HL-60 (cell line): ENCODE data around the gene SORCS2.

Source experiments
- DNase-seq, 2 experiments: peaks; one replicate each; pipeline ENCODE4 v3.0.0-alpha.2; 2010 to 2020; ENCODE audit warnings: low read depth in 1 of 2, low spot score in 1 of 2
- H3K27ac ChIP-seq: fragments of 250-450 bp; sonication (Bioruptor Pico); replicated peaks from 2 replicates; pipeline ENCODE4 v1.5.1; 2020; ENCODE audit warnings: mild to moderate bottlenecking, moderate library complexity
- H3K27me3 ChIP-seq: fragments of 250-450 bp; sonication (Bioruptor Pico); 2 replicates; pipeline ENCODE4 v1.5.1; 2021; ENCODE audit warnings: mild to moderate bottlenecking, moderate library complexity; ENCODE audit not compliant: insufficient read depth, poor library complexity, severe bottlenecking
- H3K4me3 ChIP-seq: replicated peaks from 2 replicates; pipeline ENCODE4 v1.5.1; 2011; ENCODE audit warnings: mild to moderate bottlenecking, control low read depth, low read length; ENCODE audit not compliant: insufficient read depth
- GABPA ChIP-seq: IDR thresholded peaks from 2 replicates; pipeline ENCODE4 v1.6.1; 2012; ENCODE audit warnings: low read depth
- POLR2AphosphoS5 ChIP-seq: IDR thresholded peaks from 2 replicates; pipeline ENCODE4 v1.6.1; 2012; ENCODE audit warnings: low read depth
- SPI1 ChIP-seq: IDR thresholded peaks from 2 replicates; pipeline ENCODE4 v1.6.1; 2012; ENCODE audit warnings: low read depth, mild to moderate bottlenecking, borderline replicate concordance
- TF ChIP-seq, protein P1 (sequence below): IDR thresholded peaks from 2 replicates; pipeline ENCODE4 v1.6.1; 2012; ENCODE audit warnings: low read depth; ENCODE audit not compliant: insufficient replicate concordance
- TF ChIP-seq, protein P2 (sequence below): IDR thresholded peaks from one replicate; pipeline ENCODE4 v1.5.1; 2011; ENCODE audit warnings: low read length, control low read depth, inconsistent platforms; ENCODE audit not compliant: insufficient read depth

SORCS2 gene

GRCh38 chr4:7590899-7591298 is 398.6 kb downstream of the SORCS2 start:
- TF ChIP-seq, protein P1, sequence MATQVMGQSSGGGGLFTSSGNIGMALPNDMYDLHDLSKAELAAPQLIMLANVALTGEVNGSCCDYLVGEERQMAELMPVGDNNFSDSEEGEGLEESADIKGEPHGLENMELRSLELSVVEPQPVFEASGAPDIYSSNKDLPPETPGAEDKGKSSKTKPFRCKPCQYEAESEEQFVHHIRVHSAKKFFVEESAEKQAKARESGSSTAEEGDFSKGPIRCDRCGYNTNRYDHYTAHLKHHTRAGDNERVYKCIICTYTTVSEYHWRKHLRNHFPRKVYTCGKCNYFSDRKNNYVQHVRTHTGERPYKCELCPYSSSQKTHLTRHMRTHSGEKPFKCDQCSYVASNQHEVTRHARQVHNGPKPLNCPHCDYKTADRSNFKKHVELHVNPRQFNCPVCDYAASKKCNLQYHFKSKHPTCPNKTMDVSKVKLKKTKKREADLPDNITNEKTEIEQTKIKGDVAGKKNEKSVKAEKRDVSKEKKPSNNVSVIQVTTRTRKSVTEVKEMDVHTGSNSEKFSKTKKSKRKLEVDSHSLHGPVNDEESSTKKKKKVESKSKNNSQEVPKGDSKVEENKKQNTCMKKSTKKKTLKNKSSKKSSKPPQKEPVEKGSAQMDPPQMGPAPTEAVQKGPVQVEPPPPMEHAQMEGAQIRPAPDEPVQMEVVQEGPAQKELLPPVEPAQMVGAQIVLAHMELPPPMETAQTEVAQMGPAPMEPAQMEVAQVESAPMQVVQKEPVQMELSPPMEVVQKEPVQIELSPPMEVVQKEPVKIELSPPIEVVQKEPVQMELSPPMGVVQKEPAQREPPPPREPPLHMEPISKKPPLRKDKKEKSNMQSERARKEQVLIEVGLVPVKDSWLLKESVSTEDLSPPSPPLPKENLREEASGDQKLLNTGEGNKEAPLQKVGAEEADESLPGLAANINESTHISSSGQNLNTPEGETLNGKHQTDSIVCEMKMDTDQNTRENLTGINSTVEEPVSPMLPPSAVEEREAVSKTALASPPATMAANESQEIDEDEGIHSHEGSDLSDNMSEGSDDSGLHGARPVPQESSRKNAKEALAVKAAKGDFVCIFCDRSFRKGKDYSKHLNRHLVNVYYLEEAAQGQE = no peak
- no peak for TF ChIP-seq GABPA
- no peak for TF ChIP-seq POLR2AphosphoS5
- TF ChIP-seq, protein P2, sequence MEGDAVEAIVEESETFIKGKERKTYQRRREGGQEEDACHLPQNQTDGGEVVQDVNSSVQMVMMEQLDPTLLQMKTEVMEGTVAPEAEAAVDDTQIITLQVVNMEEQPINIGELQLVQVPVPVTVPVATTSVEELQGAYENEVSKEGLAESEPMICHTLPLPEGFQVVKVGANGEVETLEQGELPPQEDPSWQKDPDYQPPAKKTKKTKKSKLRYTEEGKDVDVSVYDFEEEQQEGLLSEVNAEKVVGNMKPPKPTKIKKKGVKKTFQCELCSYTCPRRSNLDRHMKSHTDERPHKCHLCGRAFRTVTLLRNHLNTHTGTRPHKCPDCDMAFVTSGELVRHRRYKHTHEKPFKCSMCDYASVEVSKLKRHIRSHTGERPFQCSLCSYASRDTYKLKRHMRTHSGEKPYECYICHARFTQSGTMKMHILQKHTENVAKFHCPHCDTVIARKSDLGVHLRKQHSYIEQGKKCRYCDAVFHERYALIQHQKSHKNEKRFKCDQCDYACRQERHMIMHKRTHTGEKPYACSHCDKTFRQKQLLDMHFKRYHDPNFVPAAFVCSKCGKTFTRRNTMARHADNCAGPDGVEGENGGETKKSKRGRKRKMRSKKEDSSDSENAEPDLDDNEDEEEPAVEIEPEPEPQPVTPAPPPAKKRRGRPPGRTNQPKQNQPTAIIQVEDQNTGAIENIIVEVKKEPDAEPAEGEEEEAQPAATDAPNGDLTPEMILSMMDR = no peak
- no peak for TF ChIP-seq SPI1
- Histone ChIP-seq H3K27ac (no peak overlapping the region), H3K4me3 (no peak overlapping the region), H3K27me3 (no peaks in the 10 kb centered on the region)
- DNase-seq = no peak

- H3K27me3 ChIP-seq = no peaks in the 10 kb centered on the region
- no peak for TF ChIP-seq GABPA
- TF ChIP-seq, protein P1 = no peak
- TF ChIP-seq SPI1 = no peak
- TF ChIP-seq POLR2AphosphoS5 = no peak
- TF ChIP-seq, protein P2 = no peak
- H3K4me3 ChIP-seq = no peak overlapping the region
- DNase-seq = no peak
- H3K27ac ChIP-seq = no peak overlapping the region
These were observed 399.2 kb downstream of the SORCS2 start for GRCh38 chr4:7591409-7592053.

GRCh38 chr4:7593646-7594412 is 401.5 kb downstream of the SORCS2 start:
- no peak overlapping the region for H3K27ac ChIP-seq
- DNase-seq = no peak
- no peak for TF ChIP-seq GABPA
- TF ChIP-seq, protein P1 = no peak
- no peak for TF ChIP-seq POLR2AphosphoS5
- TF ChIP-seq, protein P2 = no peak
- no peak for TF ChIP-seq SPI1
- H3K27me3 ChIP-seq = no peaks in the 10 kb centered on the region
- H3K4me3 ChIP-seq = no peak overlapping the region
